DND-41 (cell line): ENCODE results near the gene FAM234A.

Experiments used
- EZH2 ChIP-seq: IDR thresholded peaks from 3 replicates; pipeline ENCODE4 v1.6.1; 2012; ENCODE audit warnings: borderline replicate concordance, low read depth, mild to moderate bottlenecking, moderate library complexity, low read length, inconsistent platforms; ENCODE audit not compliant: severe bottlenecking
- TF ChIP-seq, protein P1 (sequence below): IDR thresholded peaks from 2 replicates; pipeline ENCODE4 v1.5.1; 2012; ENCODE audit warnings: borderline replicate concordance, low read length, moderate library complexity, mild to moderate bottlenecking; ENCODE audit not compliant: poor library complexity, severe bottlenecking; ENCODE audit errors: extremely low read depth

DNA sequence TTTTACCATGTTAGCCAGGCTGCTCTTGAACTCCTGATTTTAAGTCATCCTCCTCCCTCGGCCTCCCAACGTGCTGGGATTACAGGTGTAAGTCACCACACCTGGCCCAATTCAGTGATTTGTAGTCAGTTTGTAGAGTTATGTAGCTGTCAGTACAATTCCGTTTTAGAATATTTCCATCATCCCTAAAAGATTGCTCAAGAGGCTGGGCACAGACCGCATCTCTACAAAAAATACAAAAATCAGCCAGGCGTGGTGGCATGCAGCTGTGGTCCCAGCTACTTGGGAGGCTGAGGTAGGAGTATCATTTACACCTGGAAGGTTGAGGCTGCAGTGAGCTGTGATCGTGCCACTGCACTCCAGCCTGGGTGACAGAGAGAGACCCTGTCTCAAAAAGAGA, 20.6 kb downstream of the FAM234A start:
- TF ChIP-seq, protein P1, sequence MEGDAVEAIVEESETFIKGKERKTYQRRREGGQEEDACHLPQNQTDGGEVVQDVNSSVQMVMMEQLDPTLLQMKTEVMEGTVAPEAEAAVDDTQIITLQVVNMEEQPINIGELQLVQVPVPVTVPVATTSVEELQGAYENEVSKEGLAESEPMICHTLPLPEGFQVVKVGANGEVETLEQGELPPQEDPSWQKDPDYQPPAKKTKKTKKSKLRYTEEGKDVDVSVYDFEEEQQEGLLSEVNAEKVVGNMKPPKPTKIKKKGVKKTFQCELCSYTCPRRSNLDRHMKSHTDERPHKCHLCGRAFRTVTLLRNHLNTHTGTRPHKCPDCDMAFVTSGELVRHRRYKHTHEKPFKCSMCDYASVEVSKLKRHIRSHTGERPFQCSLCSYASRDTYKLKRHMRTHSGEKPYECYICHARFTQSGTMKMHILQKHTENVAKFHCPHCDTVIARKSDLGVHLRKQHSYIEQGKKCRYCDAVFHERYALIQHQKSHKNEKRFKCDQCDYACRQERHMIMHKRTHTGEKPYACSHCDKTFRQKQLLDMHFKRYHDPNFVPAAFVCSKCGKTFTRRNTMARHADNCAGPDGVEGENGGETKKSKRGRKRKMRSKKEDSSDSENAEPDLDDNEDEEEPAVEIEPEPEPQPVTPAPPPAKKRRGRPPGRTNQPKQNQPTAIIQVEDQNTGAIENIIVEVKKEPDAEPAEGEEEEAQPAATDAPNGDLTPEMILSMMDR: no peak
- no peak for TF ChIP-seq EZH2
